Esophagus squamous epithelium (tissue), 5 donors: ENCODE measurements around the gene ISOC2. TPM values are rescaled to one million over a fixed set of nuclear protein-coding genes. Genes with fewer than 3 reads are reported as not detected.

Experiments
- DNase-seq: peaks from one replicate; lab custom pipeline; 2025; lab: John Stamatoyannopoulos, UW
- H3K27ac ChIP-seq, 4 donors: fragments of 200-600 bp; sonication (generic); one replicate each; pipeline ENCODE4 v1.5.1; 2016 to 2019; ENCODE audit warnings: mild to moderate bottlenecking in 1 of 4
- H3K27me3 ChIP-seq, 4 donors: fragments of 200-600 bp; sonication (generic); 1 replicate in 3 of 4; 2 replicates in 1 of 4; pipeline versions ENCODE4 v1.5.1 to v1.6.0; 2017 to 2021; ENCODE audit warnings: antibody characterized with exemption in 1 of 4
- H3K36me3 ChIP-seq, 3 donors: fragments of 200-600 bp; sonication (generic); one replicate each; pipeline ENCODE4 v1.5.1; 2016 to 2019
- H3K4me1 ChIP-seq, 3 donors: fragments of 200-600 bp; sonication (generic); one replicate each; pipeline ENCODE4 v1.5.1; 2017 to 2019
- H3K4me3 ChIP-seq, 4 donors: fragments of 200-600 bp; sonication (generic); 1 replicate in 3 of 4; 2 replicates in 1 of 4; pipeline ENCODE4 v1.5.1; 2016 to 2019; ENCODE audit warnings: mild to moderate bottlenecking in 2 of 4, moderate library complexity in 1 of 4
- H3K9me3 ChIP-seq, 3 donors: fragments of 200-600 bp; sonication (generic); one replicate each; pipeline ENCODE4 v1.5.1; 2016 to 2019
- POLR2A ChIP-seq, 4 donors: fragments of 450-650 bp; IDR thresholded peaks; one replicate each; pipeline ENCODE4 v1.6.1; 2017; ENCODE audit warnings: antibody characterized with exemption in 4 of 4, mild to moderate bottlenecking in 4 of 4, moderate library complexity in 3 of 4
- WGBS, 2 donors: methylation state at CpG; one replicate each; pipeline ENCODE4 v1.1.5; 2018; 5-methylcytosine and 5-hydroxymethylcytosine counted together
- intact Hi-C: fragments of 100-400 bp; cut with DNase I; formaldehyde crosslinking; loops from one replicate; pipeline ENCODE4 v1.15.0; 2022
- total RNA-seq, 4 donors: library from RNA; depleted of rRNA; stranded (reverse); fragments of >200 nt; gene quantifications; one replicate each; pipeline ENCODE4 v1.1.0, GENCODE V29; 2016
- TF ChIP-seq, protein P1 (sequence below), 6 experiments: fragments of 450-650 bp in 4 of 6; fragments of 200-600 bp in 2 of 6; sonication (generic) in 2 of 6; IDR thresholded peaks; one replicate each; pipeline ENCODE4 v1.5.1; 2016 to 2019; ENCODE audit warnings: antibody characterized with exemption in 6 of 6, mild to moderate bottlenecking in 4 of 6, moderate library complexity in 4 of 6
- donor health status: DM: yes; HTN: yes; CAD: no.

Gene ISOC2
- total RNA-seq, 4 donors from 2014 or later, result 60.5 to 98.1 (median 78.7) TPM

DNA sequence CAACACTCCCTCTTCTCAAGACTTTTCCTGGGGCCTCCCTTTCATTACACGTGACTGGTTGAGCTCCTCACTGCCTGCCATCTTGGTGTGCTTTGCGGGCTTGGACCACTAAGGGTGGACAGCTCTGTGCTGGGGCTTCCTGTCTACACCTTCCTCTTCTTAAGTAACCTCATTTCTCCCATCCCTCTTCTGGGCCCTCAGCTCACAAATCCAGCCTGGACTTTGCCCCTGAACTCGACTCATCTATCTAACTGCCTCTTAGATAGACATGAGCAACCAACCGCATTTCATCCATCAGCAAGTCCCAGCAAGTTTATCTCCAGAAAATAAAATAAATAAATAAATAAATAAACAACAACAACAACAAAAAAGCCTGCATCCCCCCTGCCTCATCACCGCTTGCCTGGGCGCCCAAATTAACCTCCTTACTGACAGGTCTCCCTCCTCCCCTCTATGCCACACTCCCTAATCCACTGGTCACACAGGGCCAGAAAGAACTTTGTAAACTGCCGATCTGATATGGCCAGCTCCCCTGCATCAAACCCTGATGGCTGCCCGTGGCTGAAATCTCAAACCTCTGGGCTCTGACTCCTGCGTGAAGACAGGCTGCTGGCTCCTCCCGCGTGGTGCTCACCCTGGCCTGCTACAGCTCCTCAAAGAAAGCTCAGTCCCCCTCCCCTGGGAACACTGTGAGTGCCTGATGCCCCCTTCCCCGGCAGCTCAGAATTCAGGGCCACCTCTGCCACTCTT, 7.8 kb downstream of the ISOC2 start:
- intact Hi-C loops, result no loop called here
- H3K27me3 ChIP-seq, result peaks cover 6 to 41% (median 20%) of the 10 kb centered on the region in 4 donors
- no peaks in the 10 kb centered on the region for H3K9me3 ChIP-seq
- 85 to 89% methylated on average over 10 to 11 of the region's 12 CpGs for WGBS, 2 donors
- H3K36me3 ChIP-seq, result peaks cover 0 to 20% (median 0%) of the 10 kb centered on the region in 3 donors
- no peak overlapping the region for H3K4me3 ChIP-seq
- no peak for DNase-seq
- H3K27ac ChIP-seq, result no peak overlapping the region
- TF ChIP-seq, protein P1, sequence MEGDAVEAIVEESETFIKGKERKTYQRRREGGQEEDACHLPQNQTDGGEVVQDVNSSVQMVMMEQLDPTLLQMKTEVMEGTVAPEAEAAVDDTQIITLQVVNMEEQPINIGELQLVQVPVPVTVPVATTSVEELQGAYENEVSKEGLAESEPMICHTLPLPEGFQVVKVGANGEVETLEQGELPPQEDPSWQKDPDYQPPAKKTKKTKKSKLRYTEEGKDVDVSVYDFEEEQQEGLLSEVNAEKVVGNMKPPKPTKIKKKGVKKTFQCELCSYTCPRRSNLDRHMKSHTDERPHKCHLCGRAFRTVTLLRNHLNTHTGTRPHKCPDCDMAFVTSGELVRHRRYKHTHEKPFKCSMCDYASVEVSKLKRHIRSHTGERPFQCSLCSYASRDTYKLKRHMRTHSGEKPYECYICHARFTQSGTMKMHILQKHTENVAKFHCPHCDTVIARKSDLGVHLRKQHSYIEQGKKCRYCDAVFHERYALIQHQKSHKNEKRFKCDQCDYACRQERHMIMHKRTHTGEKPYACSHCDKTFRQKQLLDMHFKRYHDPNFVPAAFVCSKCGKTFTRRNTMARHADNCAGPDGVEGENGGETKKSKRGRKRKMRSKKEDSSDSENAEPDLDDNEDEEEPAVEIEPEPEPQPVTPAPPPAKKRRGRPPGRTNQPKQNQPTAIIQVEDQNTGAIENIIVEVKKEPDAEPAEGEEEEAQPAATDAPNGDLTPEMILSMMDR (IDR thresholded peaks at IDR 0.05), result no peak
- TF ChIP-seq POLR2A (IDR thresholded peaks at IDR 0.05), result no peak
- H3K4me1 ChIP-seq, result peaks cover 11 to 24% (median 20%) of the 10 kb centered on the region in 3 donors

DNA sequence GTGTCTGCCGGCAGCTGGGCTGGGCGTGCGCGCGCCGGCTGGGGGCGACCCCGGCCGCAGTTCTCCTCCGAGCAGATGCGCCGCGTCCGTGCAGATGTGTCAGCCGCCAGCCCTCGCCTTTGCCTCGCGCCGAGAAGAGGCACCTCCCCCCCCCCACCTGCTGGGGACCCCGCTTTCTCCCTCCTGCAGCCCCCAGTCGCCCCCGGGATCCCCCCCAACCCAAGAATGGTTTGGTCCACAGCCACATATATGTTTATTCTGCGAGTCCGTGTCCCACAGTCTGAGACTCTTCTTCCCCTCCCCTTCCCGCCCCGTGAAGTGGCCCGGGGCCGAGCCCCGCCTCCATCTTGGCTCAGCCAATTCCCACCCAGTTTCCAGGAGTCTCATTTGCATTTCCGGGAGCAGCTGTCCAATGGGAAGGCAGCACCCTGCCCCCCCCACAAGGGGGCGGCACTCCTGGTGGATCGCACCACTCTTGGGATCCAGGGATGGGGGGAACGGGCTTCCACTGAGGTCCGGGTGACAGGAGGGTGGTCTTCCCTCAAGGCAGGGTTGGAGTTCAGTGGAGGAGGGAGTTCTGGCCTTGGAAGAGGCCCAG, 8.6 kb downstream of the ISOC2 start:
- no peak for TF ChIP-seq POLR2A (IDR thresholded peaks at IDR 0.05)
- TF ChIP-seq, protein P1 (IDR thresholded peaks at IDR 0.05), result peak in 1 of 6 experiments; percentile 23
- 8 to 50% methylated on average over 2 to 17 of the region's 34 CpGs for WGBS, 2 donors
- H3K4me3 ChIP-seq, result peak overlapping the region in 3 of 4 donors; percentile 5 to 47 (median 27)
- intact Hi-C loops, result no loop called here
- H3K27ac ChIP-seq, result no peak overlapping the region
- peaks cover 11 to 27% (median 20%) of the 10 kb centered on the region in 3 donors for H3K4me1 ChIP-seq
- DNase-seq, result no peak
- H3K36me3 ChIP-seq, result peaks cover 0 to 20% (median 0%) of the 10 kb centered on the region in 3 donors
- no peaks in the 10 kb centered on the region for H3K9me3 ChIP-seq
- peaks cover 6 to 41% (median 20%) of the 10 kb centered on the region in 4 donors for H3K27me3 ChIP-seq

DNA sequence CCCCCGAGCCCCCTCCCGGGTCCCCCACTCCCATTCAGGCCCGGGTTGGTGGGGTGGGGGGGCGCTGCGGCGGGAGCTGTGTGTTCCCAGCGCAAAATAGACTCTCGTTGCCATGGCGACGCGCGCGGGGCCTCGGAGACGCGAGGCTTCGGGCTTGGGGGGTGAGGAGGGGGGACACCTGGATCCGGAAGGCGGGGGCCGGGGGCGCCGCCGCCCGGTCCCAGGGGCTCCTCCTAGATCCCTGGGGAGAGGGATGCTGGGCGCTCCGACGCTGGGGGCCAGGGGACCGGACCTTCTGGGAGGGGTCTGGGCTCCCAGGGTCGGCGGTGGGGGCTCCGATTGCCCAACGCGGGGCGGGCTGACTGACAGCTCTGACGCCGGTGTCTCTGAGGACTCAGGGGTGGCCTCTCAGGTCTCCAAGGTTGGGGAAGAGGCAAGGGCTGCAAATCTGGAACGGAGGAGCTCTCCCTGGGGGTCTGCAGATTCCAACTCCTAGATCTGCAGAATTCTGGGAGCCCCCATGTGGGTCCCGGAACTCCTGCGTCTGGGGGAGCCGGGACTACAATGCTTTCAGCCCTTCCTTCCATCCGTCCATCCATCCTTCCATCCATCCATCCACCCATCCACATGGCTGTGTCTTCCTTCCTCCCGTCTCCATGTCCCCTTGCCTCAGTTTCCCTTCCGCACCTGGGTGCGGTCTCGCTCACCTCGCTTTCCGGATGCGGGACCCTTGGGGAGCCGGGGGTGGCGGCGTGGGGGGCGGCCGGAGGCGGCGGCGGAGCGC, 9.3 kb downstream of the ISOC2 start:
- Histone ChIP-seq H3K4me1 (peaks cover 15 to 34% (median 20%) of the 10 kb centered on the region in 3 donors), H3K27me3 (peaks cover 6 to 47% (median 20%) of the 10 kb centered on the region in 4 donors), H3K9me3 (no peaks in the 10 kb centered on the region), H3K27ac (no peak overlapping the region), H3K36me3 (peaks cover 0 to 20% (median 0%) of the 10 kb centered on the region in 3 donors), H3K4me3 (peak overlapping the region in 3 of 4 donors; percentile 5 to 47 (median 27))
- TF ChIP-seq, protein P1 (IDR thresholded peaks at IDR 0.05), result no peak
- TF ChIP-seq POLR2A (IDR thresholded peaks at IDR 0.05), result no peak
- 4 to 22% methylated on average over 8 to 21 of the region's 57 CpGs for whole genome bisulfite sequencing, 2 donors
- no peak for DNase-seq
- intact Hi-C loops, result no loop called here

DNA sequence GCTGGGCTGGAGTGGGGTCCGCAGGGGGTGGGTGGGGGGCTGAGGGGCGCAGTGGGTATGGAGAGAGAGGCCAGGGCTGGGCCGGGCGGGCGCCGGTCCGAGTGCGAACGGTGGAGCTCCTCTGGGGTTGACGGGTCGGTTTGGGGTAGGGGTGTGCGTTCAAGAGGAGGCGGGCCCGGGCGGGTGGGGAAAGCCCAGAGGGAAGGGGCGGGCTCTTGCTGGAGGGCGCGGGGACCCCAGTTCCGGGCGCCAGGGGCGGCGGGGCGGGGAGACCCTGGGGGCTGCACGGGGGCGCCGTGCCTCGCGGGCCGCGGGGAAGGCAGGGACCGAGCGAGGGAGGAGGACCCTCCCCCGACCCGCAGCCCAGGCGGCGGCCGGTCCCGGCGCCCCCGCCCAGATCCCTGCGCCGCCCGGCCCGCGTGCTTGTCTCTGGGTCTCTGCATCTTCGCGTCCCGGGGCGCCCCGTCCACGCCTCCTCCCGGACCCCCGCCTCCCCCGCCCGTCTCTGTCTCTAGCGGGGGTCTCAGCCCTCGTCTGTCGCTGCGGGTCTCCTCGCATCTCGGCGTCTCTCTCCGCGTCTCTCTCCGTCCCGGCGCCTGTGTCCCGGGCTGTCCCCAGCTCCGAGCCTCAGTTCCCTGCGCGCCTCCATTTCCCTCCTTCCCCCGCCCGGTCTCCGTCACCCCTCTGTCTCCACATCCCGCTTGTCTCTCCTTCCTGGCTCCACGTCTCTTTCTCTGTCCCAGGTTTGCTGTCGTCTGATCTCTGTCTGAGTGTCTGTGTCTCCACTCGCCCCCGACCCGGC, 10.1 kb downstream of the ISOC2 start:
- intact Hi-C loops, result no loop called here
- TF ChIP-seq, protein P1 (IDR thresholded peaks at IDR 0.05), result no peak
- TF ChIP-seq POLR2A (IDR thresholded peaks at IDR 0.05), result no peak
- DNase-seq, result no peak
- peaks cover 15 to 42% (median 20%) of the 10 kb centered on the region in 3 donors for H3K4me1 ChIP-seq
- WGBS, 2 donors, result 1 to 2% methylated on average over 26 to 29 of the region's 80 CpGs
- H3K4me3 ChIP-seq, result peak overlapping the region in 2 of 4 donors; percentile 27 to 47
- H3K27me3 ChIP-seq, result peaks cover 6 to 54% (median 20%) of the 10 kb centered on the region in 4 donors
- peaks cover 0 to 17% (median 0%) of the 10 kb centered on the region in 3 donors for H3K36me3 ChIP-seq
- H3K9me3 ChIP-seq, result no peaks in the 10 kb centered on the region
- no peak overlapping the region for H3K27ac ChIP-seq
